ENCODE results near the gene CPNE6.

Gene CPNE6

DNA sequence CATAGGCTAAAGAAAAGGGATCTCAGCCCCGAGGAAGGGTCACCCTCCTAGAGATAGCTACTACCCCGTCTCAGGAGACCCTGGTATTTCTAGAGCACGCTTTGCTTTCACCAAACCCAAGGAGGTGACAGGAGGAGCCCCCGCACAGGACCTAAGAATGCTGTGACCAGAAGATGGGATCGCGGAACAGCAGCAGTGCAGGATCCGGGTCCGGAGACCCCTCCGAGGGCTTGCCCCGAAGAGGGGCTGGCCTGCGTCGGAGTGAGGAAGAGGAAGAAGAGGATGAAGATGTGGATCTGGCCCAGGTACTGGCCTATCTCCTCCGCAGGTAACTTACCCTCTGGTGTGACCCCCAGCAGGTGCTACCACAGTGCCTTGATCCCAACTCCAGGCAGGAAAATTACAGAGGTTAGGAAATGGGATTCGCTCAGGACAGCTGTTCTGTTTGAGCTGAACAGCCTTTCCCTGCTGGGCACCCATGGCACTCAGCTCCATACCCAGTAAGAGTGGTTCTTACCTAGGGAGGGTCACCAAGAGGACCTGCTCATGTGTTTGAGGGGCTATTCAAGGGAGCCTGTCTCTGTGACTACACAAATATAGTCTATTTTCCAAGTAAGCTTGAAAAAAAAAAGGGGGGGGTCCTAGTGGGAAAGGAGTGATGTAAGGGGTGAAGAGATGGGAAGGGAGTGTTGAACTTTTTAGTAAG lies 44.2 kb downstream of the CPNE6 start:
- TF ChIP-seq GATA2 (IDR thresholded peaks at IDR 0.05; ENCODE audit: low read depth, low read length): no peak
- TF ChIP-seq GATA3 (IDR thresholded peaks at IDR 0.05; ENCODE audit: low read depth, low read length): no peak

DNA sequence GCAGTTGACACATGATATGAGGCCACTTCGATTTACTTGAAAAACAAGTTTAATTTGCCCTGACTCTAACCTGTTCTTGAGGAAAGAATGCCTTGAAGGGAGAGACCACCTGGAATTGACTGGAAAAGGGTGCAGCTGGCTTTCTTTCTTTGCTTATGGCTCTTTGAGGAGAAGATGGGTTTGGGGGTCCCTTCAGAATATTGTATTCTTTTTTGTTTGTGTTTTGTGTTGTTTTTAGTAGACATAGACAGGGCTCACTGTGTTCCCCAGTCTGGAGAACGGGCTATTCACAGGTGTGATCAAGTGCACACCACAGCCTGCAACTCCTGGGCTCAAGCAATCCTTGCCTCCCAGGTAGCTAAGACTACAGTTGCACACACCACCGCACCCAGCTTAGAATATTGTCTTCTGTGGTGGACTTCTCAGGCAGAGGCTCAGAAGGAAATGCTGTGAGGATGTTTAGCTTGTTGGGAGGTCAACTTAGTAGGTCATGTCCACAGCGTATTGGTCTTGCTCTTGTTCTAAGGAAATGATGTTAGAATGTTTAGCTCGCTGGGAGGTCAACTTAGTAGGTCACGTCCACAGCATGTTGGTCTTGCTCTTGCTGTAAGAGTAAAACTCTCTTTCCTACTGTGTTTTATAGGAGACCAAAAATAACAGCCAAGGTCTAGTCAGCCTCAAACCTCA lies 44.9 kb downstream of the CPNE6 start:
- TF ChIP-seq GATA2 (IDR thresholded peaks at IDR 0.05; ENCODE audit: low read depth, low read length) (no peak), GATA3 (IDR thresholded peaks at IDR 0.05; ENCODE audit: low read depth, low read length) (no peak)

GRCh38 chr14:24117179-24117578 lies 45.8 kb downstream of the CPNE6 start:
- TF ChIP-seq GATA2 (IDR thresholded peaks at IDR 0.05; ENCODE audit: low read depth, low read length): no peak
- no peak for TF ChIP-seq GATA3 (IDR thresholded peaks at IDR 0.05; ENCODE audit: low read depth, low read length)

GRCh38 chr14:24119691-24120090 lies 48.3 kb downstream of the CPNE6 start:
- no peak for TF ChIP-seq GATA2 (IDR thresholded peaks at IDR 0.05; ENCODE audit: low read depth, low read length)
- TF ChIP-seq GATA3 (IDR thresholded peaks at IDR 0.05; ENCODE audit: low read depth, low read length): no peak

DNA sequence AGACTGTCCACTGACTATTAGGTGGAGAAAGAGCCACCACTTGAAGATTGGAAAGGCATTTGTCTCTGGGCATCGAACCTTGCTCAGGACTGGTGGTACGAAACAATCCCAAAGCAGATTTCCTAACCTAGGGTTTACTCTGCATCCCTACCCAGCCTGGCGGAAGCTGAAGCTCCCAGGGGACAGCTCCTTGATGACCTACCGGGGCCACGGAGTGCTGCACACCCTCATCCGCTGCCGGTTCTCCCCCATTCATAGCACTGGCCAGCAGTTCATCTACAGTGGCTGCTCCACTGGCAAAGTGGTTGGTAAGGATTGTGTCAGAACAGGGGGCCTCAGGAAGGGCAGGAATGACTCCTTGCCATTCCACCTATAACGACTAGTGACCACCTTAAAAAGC lies 49.8 kb downstream of the CPNE6 start:
- TF ChIP-seq GATA2 (IDR thresholded peaks at IDR 0.05; ENCODE audit: low read depth, low read length): no peak
- TF ChIP-seq GATA3 (IDR thresholded peaks at IDR 0.05; ENCODE audit: low read depth, low read length): no peak

DNA sequence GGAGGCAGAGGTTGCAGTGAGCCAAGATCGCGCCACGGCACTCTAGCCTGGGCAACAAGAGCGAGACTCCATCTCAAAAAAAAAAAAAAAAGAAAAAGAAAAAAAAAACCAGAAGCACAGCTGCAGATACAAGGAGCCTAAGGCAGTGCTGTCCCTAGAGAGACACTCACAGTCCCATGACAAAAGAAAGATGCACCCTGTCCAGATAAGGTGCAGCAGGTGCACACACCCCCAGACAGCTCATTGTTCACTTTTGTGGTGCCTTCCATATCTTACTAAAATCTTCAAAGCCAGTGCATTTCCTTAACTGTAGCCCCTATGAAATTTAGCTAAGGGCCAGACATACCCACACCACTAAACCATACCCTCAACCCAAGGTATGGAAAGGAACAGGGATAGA lies 51.1 kb downstream of the CPNE6 start:
- no peak for TF ChIP-seq GATA2 (IDR thresholded peaks at IDR 0.05; ENCODE audit: low read depth, low read length)
- no peak for TF ChIP-seq GATA3 (IDR thresholded peaks at IDR 0.05; ENCODE audit: low read depth, low read length)

GRCh38 chr14:24122898-24123297 lies 51.5 kb downstream of the CPNE6 start:
- TF ChIP-seq GATA2 (IDR thresholded peaks at IDR 0.05; ENCODE audit: low read depth, low read length) (no peak), GATA3 (IDR thresholded peaks at IDR 0.05; ENCODE audit: low read depth, low read length) (no peak)

DNA sequence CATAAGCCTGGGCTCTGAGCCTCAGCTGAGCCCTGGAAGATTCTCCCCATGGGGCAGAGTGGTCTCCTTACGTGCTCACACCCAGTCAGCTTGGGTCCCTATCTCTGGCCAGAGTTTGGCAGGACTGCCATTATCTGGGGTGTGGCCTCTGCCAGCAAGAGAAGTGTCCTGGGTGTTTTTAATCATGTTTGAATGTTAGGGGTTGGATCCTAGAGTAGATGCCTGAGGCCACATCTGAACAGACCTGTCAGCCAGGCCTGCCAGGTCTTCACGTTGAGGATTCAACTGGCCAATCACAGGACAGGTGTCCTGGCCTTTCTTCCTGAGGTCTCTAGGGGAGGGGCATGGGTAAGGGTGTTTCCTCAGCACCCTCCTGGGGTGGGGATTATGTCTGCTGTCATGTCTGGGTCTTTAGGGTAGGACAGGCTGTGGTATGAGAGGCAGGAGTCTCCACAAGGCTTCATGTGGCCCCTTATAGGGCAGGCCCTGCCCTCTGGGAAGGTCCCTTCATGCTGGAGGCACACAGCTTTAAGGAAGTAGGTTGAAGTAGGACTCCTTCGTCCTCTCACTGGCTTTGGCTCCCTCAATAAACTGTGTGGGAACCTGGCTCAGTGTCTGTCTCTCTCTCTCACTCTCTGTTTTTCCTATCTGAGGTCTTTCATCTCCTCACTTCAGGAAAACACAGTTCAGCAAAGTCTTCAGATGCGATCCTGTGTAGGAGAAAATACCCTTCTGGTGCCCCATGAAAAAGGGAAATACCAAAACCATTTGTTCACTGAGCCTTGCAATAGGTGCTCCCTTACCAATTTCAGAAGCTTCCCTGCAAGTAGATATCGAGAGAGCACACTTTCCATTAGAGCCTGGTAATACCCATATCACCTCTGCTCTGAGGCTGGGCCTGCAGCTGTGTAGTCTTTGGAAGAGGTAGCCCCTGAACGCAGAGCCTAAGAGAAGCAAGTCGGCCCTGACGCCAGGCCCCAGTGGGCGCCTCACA lies 52.4 kb downstream of the CPNE6 start:
- no peak for TF ChIP-seq GATA3 (IDR thresholded peaks at IDR 0.05; ENCODE audit: low read depth, low read length)
- no peak for TF ChIP-seq GATA2 (IDR thresholded peaks at IDR 0.05; ENCODE audit: low read depth, low read length)

GRCh38 chr14:24126939-24127338 lies 55.6 kb downstream of the CPNE6 start:
- TF ChIP-seq GATA2 (IDR thresholded peaks at IDR 0.05; ENCODE audit: low read depth, low read length) (no peak), GATA3 (IDR thresholded peaks at IDR 0.05; ENCODE audit: low read depth, low read length) (no peak)

GRCh38 chr14:24127673-24128072 lies 56.3 kb downstream of the CPNE6 start:
- no peak for TF ChIP-seq GATA2 (IDR thresholded peaks at IDR 0.05; ENCODE audit: low read depth, low read length)
- TF ChIP-seq GATA3 (IDR thresholded peaks at IDR 0.05; ENCODE audit: low read depth, low read length): no peak

Measured in SH-SY5Y (cell line).